ENCODE measurements around the gene PRKCE. TPM values are rescaled to one million over a fixed set of nuclear protein-coding genes. Genes with fewer than 3 reads are reported as not detected.

Gene PRKCE
- total RNA-seq, 1 experiment from 2014 or later, result 21.7 TPM

- Histone ChIP-seq H3K27me3 (ENCODE audit: insufficient read depth, low read depth) (no peaks in the 10 kb centered on the region), H3K79me2 (ENCODE audit: low read depth) (no peaks in the 10 kb centered on the region), H3K9me2 (ENCODE audit: insufficient read depth) (no peaks in the 10 kb centered on the region), H3K27ac (no peak overlapping the region), H3K4me2 (no peak overlapping the region), H3K4me3 (no peak overlapping the region), H3F3A (ENCODE audit: insufficient read depth, low read depth) (peaks cover 4% of the 10 kb centered on the region; the same call in 1 of the 2 replicates), H3K9me3 (ENCODE audit: insufficient read depth, low read depth) (no peaks in the 10 kb centered on the region), H4K20me1 (ENCODE audit: insufficient read depth) (no peaks in the 10 kb centered on the region), H2AFZ (no peak overlapping the region), H3K4me1 (replicated peaks; ENCODE audit: insufficient read depth) (peaks cover 14% of the 10 kb centered on the region), H3K36me3 (ENCODE audit: low read depth) (no peaks in the 10 kb centered on the region)
- TF ChIP-seq EZH2 (IDR thresholded peaks at IDR 0.05; ENCODE audit: low read depth) (no peak), CTCF (conservative IDR thresholded peaks at IDR 0.05) (no peak)
- POLR2A ChIA-PET (ENCODE audit: unreplicated experiment), result interaction anchor here (0.8 kb wide), 1 partner anchor 172 kb away, joined by 10 read pairs; no protein-coding TSS in a partner anchor
- intact Hi-C loops (cut with micrococcal nuclease; ENCODE audit: unreplicated experiment), result no loop called here
- CTCF ChIA-PET, result no interaction called here
- no TSS peak for BruUV-seq (replicated peaks)
- no peak for DNase-seq
These were observed 585.7 kb downstream of the PRKCE start for GRCh38 chr2:46236876-46237859.

Other genes starting within 250 kb of the PRKCE start
- gene SRBD1, start 40.4 kb upstream of the PRKCE start, total RNA-seq (2021), result 17.8 and 20.9 TPM in 2 replicates